ENCODE data around the gene MKKS. TPM values are rescaled to one million over a fixed set of nuclear protein-coding genes. Genes with fewer than 3 reads are reported as not detected.

Gene MKKS
- polyA plus RNA-seq, 1 of the 3 experiments (the other 2 are of a cell fraction), result 10.1 TPM

DNA sequence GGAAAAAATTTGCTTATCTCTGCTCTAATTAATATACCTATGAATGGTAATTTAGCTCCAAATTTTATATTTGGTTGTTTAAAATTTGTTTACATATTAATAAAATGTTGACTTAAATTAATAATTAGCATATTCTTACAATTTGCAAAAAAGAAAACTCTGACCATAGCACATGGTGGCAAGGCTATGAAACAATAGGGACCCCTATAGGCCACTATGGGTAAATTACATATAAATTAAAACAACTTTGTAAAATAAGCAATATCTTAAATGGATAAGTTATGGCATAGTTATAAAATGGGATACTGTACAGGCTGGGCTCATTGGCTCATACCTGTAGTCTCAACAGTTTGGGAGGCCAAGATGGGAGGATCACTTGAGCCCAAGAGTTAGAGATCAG, 76.0 kb downstream of the MKKS start:
- TF ChIP-seq RAD21 (IDR thresholded peaks at IDR 0.05; ENCODE audit: low read length) (peak; percentile 64), CTCF (IDR thresholded peaks at IDR 0.05) (peak; percentile 60), FOXM1 (IDR thresholded peaks at IDR 0.05; ENCODE audit: low read depth) (no peak)
- Histone ChIP-seq H3K9ac (no peak overlapping the region), H2AFZ (ENCODE audit: low read depth) (no peak overlapping the region), H3K9me2 (no peaks in the 10 kb centered on the region), H3K4me1 (ENCODE audit: control insufficient read depth in 1 of 2, insufficient read depth in 2 of 2, low read depth in 1 of 2, low read length in 1 of 2) (peaks cover 0 to 6% of the 10 kb centered on the region in 2 experiments; a peak in 2 of 4 replicates), H3K27ac (ENCODE audit: low read depth in 2 of 2, low read length in 1 of 2) (no peak overlapping the region), H3K36me3 (replicated peaks in 1 of 2; ENCODE audit: control insufficient read depth in 1 of 2, insufficient read depth in 2 of 2, low read length in 1 of 2) (no peaks in the 10 kb centered on the region), H4K20me1 (ENCODE audit: insufficient read depth) (no peaks in the 10 kb centered on the region), H3K4me2 (no peak overlapping the region), H3K79me2 (ENCODE audit: insufficient read depth) (no peaks in the 10 kb centered on the region), H3K4me3 (ENCODE audit: low read depth in 2 of 2, low read length in 1 of 2) (no peak overlapping the region), H3K27me3 (ENCODE audit: insufficient read depth) (no peaks in the 10 kb centered on the region), H3K9me3 (no peaks in the 10 kb centered on the region), H3F3A (replicated peaks; ENCODE audit: insufficient read depth) (peaks cover 16% of the 10 kb centered on the region)
- DNase-seq, result peak; percentile 10
- CTCF ChIA-PET, result interaction anchor here (0.6 to 1.6 kb wide), 14 partner anchors 8 to 380 kb away, joined by 3 to 6 read pairs (median 4); no protein-coding TSS in a partner anchor
- POLR2A ChIA-PET, result no interaction called here

DNA sequence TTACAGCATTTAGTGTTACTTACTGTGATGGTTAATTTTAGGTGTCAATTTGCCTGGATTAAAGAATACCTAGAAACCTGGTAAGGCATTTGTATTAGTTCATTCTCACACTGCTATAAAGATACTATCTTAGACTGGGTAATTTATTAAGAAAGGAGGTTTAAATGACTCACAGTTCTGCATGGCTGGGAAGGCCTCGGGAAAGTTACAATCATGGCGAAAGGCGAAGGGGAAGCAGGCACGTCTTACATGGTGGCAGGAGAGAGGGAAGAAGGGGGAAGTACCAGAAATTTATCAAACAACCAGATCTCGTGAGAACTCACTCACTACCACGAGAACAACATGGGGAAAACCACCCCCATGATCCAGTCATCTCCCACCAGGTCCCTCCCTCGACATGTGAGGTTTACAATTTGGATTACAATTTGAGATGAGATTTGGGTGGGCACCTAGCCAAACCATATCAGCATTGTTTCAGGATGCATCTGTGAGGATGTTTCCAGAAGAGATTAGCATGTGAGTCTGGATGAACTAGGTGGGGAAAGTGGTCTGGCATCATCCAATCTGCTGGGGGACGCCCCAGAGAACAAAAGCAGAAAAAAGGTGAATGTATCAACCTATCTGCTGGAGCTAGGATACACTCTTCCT, 76.8 kb downstream of the MKKS start:
- Histone ChIP-seq H3K9me2 (no peaks in the 10 kb centered on the region), H2AFZ (ENCODE audit: low read depth) (no peak overlapping the region), H3F3A (replicated peaks; ENCODE audit: insufficient read depth) (peaks cover 16% of the 10 kb centered on the region), H3K27me3 (ENCODE audit: insufficient read depth) (no peaks in the 10 kb centered on the region), H3K36me3 (replicated peaks in 1 of 2; ENCODE audit: control insufficient read depth in 1 of 2, insufficient read depth in 2 of 2, low read length in 1 of 2) (no peaks in the 10 kb centered on the region), H3K9me3 (no peaks in the 10 kb centered on the region), H3K4me1 (ENCODE audit: control insufficient read depth in 1 of 2, insufficient read depth in 2 of 2, low read depth in 1 of 2, low read length in 1 of 2) (peaks cover 3 to 11% of the 10 kb centered on the region in 2 experiments; a peak in 3 of 4 replicates), H3K9ac (no peak overlapping the region), H3K4me2 (no peak overlapping the region), H3K4me3 (ENCODE audit: low read depth in 2 of 2, low read length in 1 of 2) (no peak overlapping the region), H3K27ac (ENCODE audit: low read depth in 2 of 2, low read length in 1 of 2) (no peak overlapping the region), H4K20me1 (ENCODE audit: insufficient read depth) (no peaks in the 10 kb centered on the region), H3K79me2 (ENCODE audit: insufficient read depth) (no peaks in the 10 kb centered on the region)
- TF ChIP-seq TAF1 (IDR thresholded peaks at IDR 0.05; ENCODE audit: borderline replicate concordance, low read depth, low read length) (no peak), CTCF (IDR thresholded peaks at IDR 0.05) (no peak)
- 82% methylated on average over 8 of the region's 8 CpGs for WGBS (ENCODE audit: low lambda C conversion rate)
- ChIA-PET POLR2A (no interaction called here), CTCF (interaction anchor here (0.6 to 1.6 kb wide), 10 partner anchors 19 to 379 kb away, joined by 3 to 6 read pairs (median 4); no protein-coding TSS in a partner anchor)
- DNase-seq, result no peak

- no peak overlapping the region for H2AFZ ChIP-seq (ENCODE audit: low read depth)
- peaks cover 16% of the 10 kb centered on the region for H3F3A ChIP-seq (replicated peaks; ENCODE audit: insufficient read depth)
- H3K9ac ChIP-seq, result no peak overlapping the region
- no peak overlapping the region for H3K27ac ChIP-seq (ENCODE audit: low read depth in 2 of 2, low read length in 1 of 2)
- CTCF ChIA-PET, result no interaction called here
- H3K79me2 ChIP-seq (ENCODE audit: insufficient read depth), result no peaks in the 10 kb centered on the region
- POLR2A ChIA-PET, result no interaction called here
- no peaks in the 10 kb centered on the region for H4K20me1 ChIP-seq (ENCODE audit: insufficient read depth)
- no peaks in the 10 kb centered on the region for H3K9me2 ChIP-seq
- WGBS (ENCODE audit: low lambda C conversion rate), result 85% methylated on average over 1 of the region's 1 CpG
- H3K4me2 ChIP-seq, result no peak overlapping the region
- no peak for DNase-seq
- no peaks in the 10 kb centered on the region for H3K27me3 ChIP-seq (ENCODE audit: insufficient read depth)
- H3K4me1 ChIP-seq (ENCODE audit: control insufficient read depth in 1 of 2, insufficient read depth in 2 of 2, low read depth in 1 of 2, low read length in 1 of 2), result peaks cover 3 to 17% of the 10 kb centered on the region in 2 experiments; a peak in 3 of 4 replicates
- no peak for TF ChIP-seq MXI1 (IDR thresholded peaks at IDR 0.05; ENCODE audit: low read depth, low read length)
- no peaks in the 10 kb centered on the region for H3K36me3 ChIP-seq (replicated peaks in 1 of 2; ENCODE audit: control insufficient read depth in 1 of 2, insufficient read depth in 2 of 2, low read length in 1 of 2)
- H3K9me3 ChIP-seq, result no peaks in the 10 kb centered on the region
- H3K4me3 ChIP-seq (ENCODE audit: low read depth in 2 of 2, low read length in 1 of 2), result no peak overlapping the region
Observed at GRCh38 chr20:10356628-10357027, 77.4 kb downstream of the MKKS start.
